Prostate gland (tissue), 2 donors: ENCODE data around the gene NACC1. TPM values are rescaled to one million over a fixed set of nuclear protein-coding genes. Genes with fewer than 3 reads are reported as not detected.

ENCODE experiments used
- DNase-seq: peaks from one replicate; pipeline ENCODE4 v3.0.0-alpha.2; 2019; ENCODE audit warnings: low spot score
- H3K27ac ChIP-seq, 2 donors: fragments of 200-600 bp; sonication (generic); 2 replicates each; pipeline ENCODE4 v1.5.1; 2017 to 2019
- H3K27me3 ChIP-seq: fragments of 200-600 bp; sonication (generic); replicated peaks from 2 replicates; pipeline ENCODE4 v1.5.1; 2019; ENCODE audit not compliant: insufficient read depth
- H3K36me3 ChIP-seq, 2 donors: fragments of 200-600 bp; sonication (generic); 1 replicate in 1 of 2; 2 replicates in 1 of 2; pipeline versions ENCODE4 v1.5.1 to v1.8.1; 2017 to 2019
- H3K4me1 ChIP-seq: fragments of 200-600 bp; sonication (generic); replicated peaks from 2 replicates; pipeline ENCODE4 v1.5.1; 2019
- H3K4me3 ChIP-seq, 2 donors: fragments of 200-600 bp; sonication (generic); 2 replicates each; pipeline ENCODE4 v1.5.1; 2017 to 2019
- H3K9me3 ChIP-seq: fragments of 200-600 bp; sonication (generic); 2 replicates; pipeline ENCODE4 v1.5.1; 2017
- CTCF ChIP-seq, 4 experiments: fragments of 200-600 bp in 2 of 4; fragments of 450-650 bp in 2 of 4; sonication (generic) in 2 of 4; IDR thresholded peaks; 1 replicate in 3 of 4; 2 replicates in 1 of 4; pipeline ENCODE4 v1.5.1; 2016 to 2019; ENCODE audit warnings: antibody characterized with exemption in 4 of 4, mild to moderate bottlenecking in 2 of 4, moderate library complexity in 2 of 4
- POLR2A ChIP-seq: fragments of 450-650 bp; IDR thresholded peaks from one replicate; pipeline ENCODE4 v1.6.1; 2016; ENCODE audit warnings: antibody characterized with exemption, mild to moderate bottlenecking
- POLR2AphosphoS5 ChIP-seq: sonication (generic); formaldehyde crosslinking; IDR thresholded peaks from one replicate; pipeline ENCODE4 v1.6.1; 2017; ENCODE audit warnings: antibody characterized with exemption
- whole genome bisulfite sequencing: methylation state at CpG from one replicate; pipeline ENCODE4 v1.1.5; 2018; 5-methylcytosine and 5-hydroxymethylcytosine counted together
- intact Hi-C: fragments of 100-400 bp; cut with DNase I; formaldehyde crosslinking; loops from one replicate; pipeline ENCODE4 v1.14.2; 2022
- total RNA-seq, 2 donors: library from RNA; depleted of rRNA; stranded (reverse); fragments of >200 nt; gene quantifications; one replicate each; pipeline ENCODE4 v1.1.0, GENCODE V29; 2016

NACC1 gene
- total RNA-seq, 2 donors from 2014 or later: 52.4 to 91.9 TPM

GRCh38 chr19:13150931-13151604 lies 33.0 kb downstream of the NACC1 start:
- WGBS: under 1% methylated on average over 34 of the region's 34 CpGs
- Histone ChIP-seq H3K9me3 (no peaks in the 10 kb centered on the region), H3K4me3 (peak overlapping the region; percentile 83 to 92), H3K27ac (peak overlapping the region; percentile 98 to 100), H3K36me3 (no peaks in the 10 kb centered on the region), H3K4me1 (peaks cover 5% of the 10 kb centered on the region), H3K27me3 (no peaks in the 10 kb centered on the region)
- DNase-seq: peak; percentile 28
- intact Hi-C loops: loop anchor here (5.0 to 10.0 kb wide), 2 partner anchors 111 to 714 kb away; no protein-coding TSS in a partner anchor
- TF ChIP-seq CTCF (IDR thresholded peaks at IDR 0.05): no peak
- TF ChIP-seq POLR2A: no peak
- no peak for TF ChIP-seq POLR2AphosphoS5

- Histone ChIP-seq H3K9me3 (no peaks in the 10 kb centered on the region), H3K27ac (peak overlapping the region; percentile 98 to 100), H3K27me3 (no peaks in the 10 kb centered on the region), H3K4me3 (peak overlapping the region; percentile 83 to 92), H3K36me3 (no peaks in the 10 kb centered on the region), H3K4me1 (peaks cover 6% of the 10 kb centered on the region)
- intact Hi-C loops: loop anchor here (5.0 to 10.0 kb wide), 2 partner anchors 111 to 713 kb away; no protein-coding TSS in a partner anchor
- 0% methylated on average over 28 of the region's 71 CpGs for WGBS
- DNase-seq: peak; percentile 98
- peak in 3 of 4 experiments; percentile 5 to 47 (median 19) for TF ChIP-seq CTCF (IDR thresholded peaks at IDR 0.05)
- TF ChIP-seq POLR2A: peak; percentile 97
- TF ChIP-seq POLR2AphosphoS5: peak; percentile 98
Observed at GRCh38 chr19:13151605-13152355, 33.7 kb downstream of the NACC1 start.

DNA sequence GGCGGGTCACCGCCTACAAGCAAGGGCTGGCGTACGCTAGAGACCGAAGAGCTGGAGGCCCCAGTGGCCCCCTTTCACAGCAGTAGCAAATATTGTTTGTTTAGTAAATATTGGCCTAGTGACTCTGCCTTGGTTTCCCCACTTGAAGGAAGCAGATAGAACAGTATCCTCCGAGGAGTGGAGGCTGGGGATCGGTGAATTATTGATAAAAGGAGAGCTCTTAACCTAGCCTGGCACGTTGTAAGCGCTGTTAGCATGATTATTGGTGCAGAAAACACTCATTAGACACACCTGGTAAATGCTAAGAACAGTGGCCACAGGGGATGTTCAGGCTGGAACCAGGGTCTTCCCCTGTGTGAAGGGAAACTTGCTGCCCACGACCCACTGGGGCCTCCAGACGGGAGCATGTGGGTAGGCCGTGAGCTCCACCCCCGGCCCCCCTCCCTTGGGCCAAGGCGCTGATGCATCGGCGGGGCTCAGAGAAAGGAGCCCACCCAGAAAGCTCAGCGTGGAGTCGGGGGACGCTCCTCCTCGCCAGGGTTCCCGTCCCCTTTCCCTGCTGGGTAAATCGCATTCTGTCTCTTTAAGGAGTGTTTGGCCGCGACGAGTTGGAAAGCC lies 34.4 kb downstream of the NACC1 start:
- no peak for TF ChIP-seq CTCF (IDR thresholded peaks at IDR 0.05)
- no peak for TF ChIP-seq POLR2AphosphoS5
- TF ChIP-seq POLR2A: no peak
- DNase-seq: no peak
- Histone ChIP-seq H3K27ac (peak overlapping the region; percentile 98 to 100), H3K36me3 (no peaks in the 10 kb centered on the region), H3K27me3 (no peaks in the 10 kb centered on the region), H3K4me1 (peaks cover 6% of the 10 kb centered on the region), H3K9me3 (no peaks in the 10 kb centered on the region), H3K4me3 (peak overlapping the region; percentile 83 to 89)
- WGBS: 0% methylated on average over 22 of the region's 25 CpGs
- intact Hi-C loops: loop anchor here (5.0 to 10.0 kb wide), 2 partner anchors 110 to 712 kb away; no protein-coding TSS in a partner anchor

- peaks cover 6% of the 10 kb centered on the region for H3K4me1 ChIP-seq
- DNase-seq: peak; percentile 95
- no peaks in the 10 kb centered on the region for H3K27me3 ChIP-seq
- H3K36me3 ChIP-seq: no peaks in the 10 kb centered on the region
- H3K9me3 ChIP-seq: no peaks in the 10 kb centered on the region
- H3K4me3 ChIP-seq: peak overlapping the region; percentile 83 to 89
- intact Hi-C loops: loop anchor here (5.0 to 10.0 kb wide), 2 partner anchors 109 to 712 kb away; no protein-coding TSS in a partner anchor
- H3K27ac ChIP-seq: peak overlapping the region; percentile 98 to 100
- TF ChIP-seq CTCF (IDR thresholded peaks at IDR 0.05): peak in 1 of 4 experiments; percentile 9
- peak; percentile 99 for TF ChIP-seq POLR2AphosphoS5
- peak; percentile 100 for TF ChIP-seq POLR2A
- 0% methylated on average over 44 of the region's 59 CpGs for WGBS
Observed at GRCh38 chr19:13152974-13153568, 35.0 kb downstream of the NACC1 start.
